Epidermal melanocyte (primary cell): ENCODE measurements around the gene SVIL.

Experiments
- DNase-seq: peaks from one replicate; pipeline ENCODE4 v3.0.0; 2011; ENCODE audit warnings: low spot score; ENCODE audit not compliant: insufficient read length

Gene SVIL

GRCh38 chr10:29634764-29635625 lies at the start of gene SVIL:
TSS of gene SVIL (minus strand) at chr10:29634971. CDS start at chr10:29555058, 79,913 bp downstream.
- DNase-seq = no peak

GRCh38 chr10:29681676-29682448 lies 47.1 kb upstream of the SVIL start:
- no peak for DNase-seq

- no peak for DNase-seq
Observed at GRCh38 chr10:29680091-29680490, 45.3 kb upstream of the SVIL start.

GRCh38 chr10:29676732-29677131 lies 42.0 kb upstream of the SVIL start:
- no peak for DNase-seq

GRCh38 chr10:29675984-29676383 lies 41.2 kb upstream of the SVIL start:
- DNase-seq = no peak

GRCh38 chr10:29671968-29672367 lies 37.2 kb upstream of the SVIL start:
- DNase-seq = no peak

- no peak for DNase-seq
Observed at GRCh38 chr10:29671228-29671780, 36.5 kb upstream of the SVIL start.

- no peak for DNase-seq
Observed at GRCh38 chr10:29670761-29671160, 36.0 kb upstream of the SVIL start.

GRCh38 chr10:29669149-29669548 lies 34.4 kb upstream of the SVIL start:
- DNase-seq = no peak

- DNase-seq = no peak
Observed at GRCh38 chr10:29668628-29669027, 33.9 kb upstream of the SVIL start.

DNA sequence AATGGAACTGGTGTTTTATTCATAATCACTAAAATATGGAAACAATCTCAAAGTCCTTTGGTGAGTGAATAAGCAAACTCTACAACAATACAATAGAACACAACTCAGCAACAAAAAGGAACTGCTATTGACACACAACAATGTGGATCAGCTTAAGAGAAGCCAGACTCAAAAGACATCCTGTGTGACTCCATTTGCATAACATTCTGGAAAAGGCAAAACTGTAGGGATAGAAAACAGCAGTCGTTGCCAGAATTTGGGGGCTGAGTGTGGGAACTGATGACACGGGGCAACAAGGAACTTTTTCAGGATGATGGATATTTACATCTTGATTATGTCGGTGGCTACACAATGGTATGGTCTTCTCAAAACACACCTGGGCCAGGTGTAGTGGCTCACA lies 32.4 kb upstream of the SVIL start:
- DNase-seq = no peak

- DNase-seq = no peak
Observed at GRCh38 chr10:29666201-29666600, 31.4 kb upstream of the SVIL start.

- no peak for DNase-seq
Observed at GRCh38 chr10:29663718-29664117, 28.9 kb upstream of the SVIL start.

GRCh38 chr10:29658984-29659965 lies 24.5 kb upstream of the SVIL start:
- DNase-seq = peak; percentile 71

- no peak for DNase-seq
Observed at GRCh38 chr10:29657719-29658274, 23.0 kb upstream of the SVIL start.

GRCh38 chr10:29656451-29656992 lies 21.8 kb upstream of the SVIL start:
- DNase-seq = no peak

- no peak for DNase-seq
Observed at GRCh38 chr10:29652192-29652591, 17.4 kb upstream of the SVIL start.

DNA sequence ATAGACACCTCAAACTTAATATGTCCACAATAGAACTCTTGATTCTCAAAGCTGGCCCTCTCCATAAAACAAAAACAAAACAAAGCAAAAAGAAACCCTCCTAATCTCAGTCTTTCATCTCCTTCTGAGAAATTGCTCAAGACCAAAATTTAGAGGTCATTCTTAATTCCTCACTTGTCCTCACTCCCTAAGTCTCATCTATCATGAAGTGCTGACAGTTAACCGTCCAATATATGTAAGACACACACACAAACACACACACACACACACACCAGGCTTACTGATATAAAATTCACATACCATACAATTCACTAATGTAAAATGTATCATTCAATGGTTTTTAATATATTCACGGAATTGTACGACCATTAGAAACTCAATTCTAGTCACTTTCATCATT lies 17.0 kb upstream of the SVIL start:
- DNase-seq = no peak

DNA sequence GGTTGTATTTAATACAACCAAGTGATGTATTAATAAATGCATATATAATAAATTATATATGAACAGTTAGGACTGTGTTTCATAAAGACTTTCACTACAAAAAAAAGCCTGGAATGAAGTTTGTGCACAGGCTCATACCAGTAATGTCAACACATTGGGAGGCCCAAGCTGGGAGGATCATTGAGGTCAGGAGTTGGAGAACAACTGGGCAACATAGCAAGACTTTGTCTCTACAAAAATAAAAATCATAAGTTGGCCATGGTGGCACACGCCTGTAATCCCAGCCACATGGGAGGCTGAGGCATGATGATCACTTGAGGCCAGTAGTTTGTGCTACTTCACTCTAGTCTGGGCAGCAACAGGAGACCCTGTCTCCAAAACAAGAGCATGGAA lies 15.8 kb upstream of the SVIL start:
- no peak for DNase-seq
